HG03354 (cell line): Measurements from ENCODE around the gene HOXA3.

ENCODE experiments used
- ATAC-seq: cut with Tn5 transposase; IDR thresholded peaks from one replicate; pipeline ENCODE4 v1.9.1; 2021; ENCODE audit warnings: mild to moderate bottlenecking; ENCODE audit not compliant: unreplicated experiment, poor library complexity, severe bottlenecking

Gene HOXA3

GRCh38 chr7:27158436-27159265, 6.3 kb upstream of the HOXA3 start:
- ATAC-seq: no peak

GRCh38 chr7:27157702-27158431, 5.5 kb upstream of the HOXA3 start:
- no peak for ATAC-seq

- no peak for ATAC-seq
Observed at GRCh38 chr7:27156916-27157701, 4.7 kb upstream of the HOXA3 start.

GRCh38 chr7:27156508-27156898, 4.1 kb upstream of the HOXA3 start, which contains the start of gene HOXA7:
Gene HOXA7, minus strand, starts transcription at chr7:27156675. Its CDS starts 130 bp downstream, at chr7:27156545.
- ATAC-seq: no peak

- no peak for ATAC-seq
Observed at GRCh38 chr7:27155816-27156507, 3.6 kb upstream of the HOXA3 start.

GRCh38 chr7:27154901-27155815, 2.8 kb upstream of the HOXA3 start:
- no peak for ATAC-seq

- no peak for ATAC-seq
Observed at GRCh38 chr7:27154369-27154768, 2.0 kb upstream of the HOXA3 start.

- no peak for ATAC-seq
Observed at GRCh38 chr7:27153526-27153925, 1.1 kb upstream of the HOXA3 start.

- ATAC-seq: no peak
Observed at GRCh38 chr7:27152816-27153442, 546 bp upstream of the HOXA3 start.

GRCh38 chr7:27151341-27151930, 947 bp downstream of the HOXA3 start:
- no peak for ATAC-seq

GRCh38 chr7:27150568-27151340, 1.6 kb downstream of the HOXA3 start:
- peak; percentile 80 for ATAC-seq

- ATAC-seq: no peak
Observed at GRCh38 chr7:27149842-27150567, 2.4 kb downstream of the HOXA3 start.

GRCh38 chr7:27148756-27149641, 3.4 kb downstream of the HOXA3 start:
- no peak for ATAC-seq

- ATAC-seq: no peak
Observed at GRCh38 chr7:27148031-27148755, 4.2 kb downstream of the HOXA3 start.
